Endothelial cell of umbilical vein (primary cell): Measurements from ENCODE around the gene ANKH.

Experiments
- EZH2 ChIP-seq: IDR thresholded peaks from 2 replicates; pipeline ENCODE4 v1.6.1; 2012; ENCODE audit warnings: borderline replicate concordance, low read depth, mild to moderate bottlenecking, moderate library complexity, low read length, inconsistent platforms; ENCODE audit not compliant: severe bottlenecking
- FOS ChIP-seq: IDR thresholded peaks from 2 replicates; pipeline ENCODE4 v1.6.1; 2011; ENCODE audit warnings: mild to moderate bottlenecking, low read length, moderate library complexity, borderline replicate concordance; ENCODE audit not compliant: insufficient read depth
- GATA2 ChIP-seq: IDR thresholded peaks from 2 replicates; pipeline ENCODE4 v1.7.0; 2011; ENCODE audit warnings: low read depth, mild to moderate bottlenecking, moderate library complexity, mixed read lengths, low read length; ENCODE audit not compliant: insufficient read length, insufficient read depth
- JUN ChIP-seq: IDR thresholded peaks from 2 replicates; pipeline ENCODE4 v1.6.1; 2011; ENCODE audit warnings: borderline replicate concordance, low read depth; ENCODE audit not compliant: insufficient read length, insufficient read depth
- MYC ChIP-seq: IDR thresholded peaks from one replicate; pipeline ENCODE4 v1.6.1; 2011; ENCODE audit warnings: mild to moderate bottlenecking, low read depth, low read length
- POLR2A ChIP-seq: IDR thresholded peaks from 2 replicates; pipeline ENCODE4 v1.6.1; 2012; ENCODE audit warnings: low read depth, mild to moderate bottlenecking, control low read depth, low read length
- POLR2AphosphoS5 ChIP-seq: IDR thresholded peaks from 2 replicates; pipeline ENCODE4 v1.6.1; 2012; ENCODE audit warnings: low read depth, mild to moderate bottlenecking, control low read depth, low read length, moderate library complexity; ENCODE audit not compliant: insufficient read depth
- TF ChIP-seq, protein P1 (sequence below), 2 donors: IDR thresholded peaks; 1 replicate in 1 of 2; 2 replicates in 1 of 2; pipeline ENCODE4 v1.5.1; 2011; ENCODE audit warnings: low read length in 2 of 2, mild to moderate bottlenecking in 2 of 2, moderate library complexity in 2 of 2, control low read depth in 1 of 2, inconsistent platforms in 1 of 2, low read depth in 1 of 2; ENCODE audit not compliant: insufficient read depth in 1 of 2; ENCODE audit errors: extremely low read depth in 1 of 2
- TF ChIP-seq, protein P2 (sequence below): IDR thresholded peaks from 2 replicates; pipeline ENCODE4 v1.6.1; 2011; ENCODE audit not compliant: insufficient read depth, insufficient read length

DNA sequence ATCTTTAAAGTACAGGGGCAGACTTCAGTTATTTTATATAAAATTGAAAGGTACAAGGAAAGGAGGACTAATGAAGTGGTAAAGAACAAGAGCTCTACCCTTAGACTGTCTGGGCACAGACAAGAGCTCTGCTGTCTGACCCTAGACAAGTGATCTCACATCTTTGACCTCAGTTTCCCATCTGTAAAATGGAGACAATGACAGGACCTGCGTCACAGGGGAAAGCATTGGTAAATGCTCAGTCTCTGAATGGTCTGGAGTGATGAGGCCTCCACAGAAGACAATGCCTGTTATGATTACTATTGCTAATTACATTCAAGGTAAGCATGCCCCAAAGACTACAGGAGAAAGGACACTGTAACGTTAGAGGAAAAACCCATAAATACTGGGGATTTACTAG, 37.5 kb downstream of the ANKH start:
- TF ChIP-seq EZH2 (no peak), GATA2 (no peak), POLR2A (no peak), JUN (no peak), FOS (no peak), POLR2AphosphoS5 (no peak), MYC (no peak)
- TF ChIP-seq, protein P1, sequence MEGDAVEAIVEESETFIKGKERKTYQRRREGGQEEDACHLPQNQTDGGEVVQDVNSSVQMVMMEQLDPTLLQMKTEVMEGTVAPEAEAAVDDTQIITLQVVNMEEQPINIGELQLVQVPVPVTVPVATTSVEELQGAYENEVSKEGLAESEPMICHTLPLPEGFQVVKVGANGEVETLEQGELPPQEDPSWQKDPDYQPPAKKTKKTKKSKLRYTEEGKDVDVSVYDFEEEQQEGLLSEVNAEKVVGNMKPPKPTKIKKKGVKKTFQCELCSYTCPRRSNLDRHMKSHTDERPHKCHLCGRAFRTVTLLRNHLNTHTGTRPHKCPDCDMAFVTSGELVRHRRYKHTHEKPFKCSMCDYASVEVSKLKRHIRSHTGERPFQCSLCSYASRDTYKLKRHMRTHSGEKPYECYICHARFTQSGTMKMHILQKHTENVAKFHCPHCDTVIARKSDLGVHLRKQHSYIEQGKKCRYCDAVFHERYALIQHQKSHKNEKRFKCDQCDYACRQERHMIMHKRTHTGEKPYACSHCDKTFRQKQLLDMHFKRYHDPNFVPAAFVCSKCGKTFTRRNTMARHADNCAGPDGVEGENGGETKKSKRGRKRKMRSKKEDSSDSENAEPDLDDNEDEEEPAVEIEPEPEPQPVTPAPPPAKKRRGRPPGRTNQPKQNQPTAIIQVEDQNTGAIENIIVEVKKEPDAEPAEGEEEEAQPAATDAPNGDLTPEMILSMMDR (IDR thresholded peaks at IDR 0.05; ENCODE audit: extremely low read depth in 1 of 2, insufficient read depth in 1 of 2, low read depth in 1 of 2, low read length in 2 of 2) = no peak
- TF ChIP-seq, protein P2, sequence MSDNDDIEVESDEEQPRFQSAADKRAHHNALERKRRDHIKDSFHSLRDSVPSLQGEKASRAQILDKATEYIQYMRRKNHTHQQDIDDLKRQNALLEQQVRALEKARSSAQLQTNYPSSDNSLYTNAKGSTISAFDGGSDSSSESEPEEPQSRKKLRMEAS = no peak
